CD4-positive, alpha-beta T cell treated with Interleukin-15 for 1 hour (primary cell): Measurements from ENCODE around the gene GLIS1.

ENCODE experiments used
- DNase-seq: peaks from one replicate; pipeline ENCODE4 v3.0.0-alpha.2; 2020

Gene GLIS1

GRCh38 chr1:53556657-53557227 lies 182.2 kb downstream of the GLIS1 start:
- peak; percentile 9 for DNase-seq

- peak; percentile 5 for DNase-seq
Measured at GRCh38 chr1:53555620-53556326, 183.2 kb downstream of the GLIS1 start.

GRCh38 chr1:53554592-53555305 lies 184.2 kb downstream of the GLIS1 start:
- DNase-seq, result peak; percentile 10

- DNase-seq, result peak; percentile 16
Measured at GRCh38 chr1:53553734-53554509, 185.0 kb downstream of the GLIS1 start.

- peak; percentile 6 for DNase-seq
Measured at GRCh38 chr1:53552981-53553733, 185.8 kb downstream of the GLIS1 start.

- DNase-seq, result peak; percentile 6
Measured at GRCh38 chr1:53552146-53552861, 186.7 kb downstream of the GLIS1 start.

- peak; percentile 5 for DNase-seq
Measured at GRCh38 chr1:53551428-53551995, 187.5 kb downstream of the GLIS1 start.

GRCh38 chr1:53550201-53550741 lies 188.7 kb downstream of the GLIS1 start:
- peak; percentile 7 for DNase-seq

- DNase-seq, result no peak
Measured at GRCh38 chr1:53549781-53550180, 189.2 kb downstream of the GLIS1 start.

- no peak for DNase-seq
Measured at GRCh38 chr1:53549287-53549686, 189.7 kb downstream of the GLIS1 start.

- peak; percentile 8 for DNase-seq
Measured at GRCh38 chr1:53548031-53548491, 190.9 kb downstream of the GLIS1 start.

- DNase-seq, result peak; percentile 14
Measured at GRCh38 chr1:53547231-53547790, 191.7 kb downstream of the GLIS1 start.

GRCh38 chr1:53546409-53547155 lies 192.4 kb downstream of the GLIS1 start:
- peak; percentile 14 for DNase-seq

- DNase-seq, result no peak
Measured at GRCh38 chr1:53545663-53546408, 193.1 kb downstream of the GLIS1 start.

GRCh38 chr1:53544728-53545515 lies 194.0 kb downstream of the GLIS1 start:
- no peak for DNase-seq

GRCh38 chr1:53543778-53544695 lies 194.9 kb downstream of the GLIS1 start:
- DNase-seq, result peak; percentile 9

GRCh38 chr1:53543130-53543777 lies 195.7 kb downstream of the GLIS1 start:
- peak; percentile 7 for DNase-seq
